ENCODE measurements around the gene TCTN1. TPM values are rescaled to one million over a fixed set of nuclear protein-coding genes. Genes with fewer than 3 reads are reported as not detected.
A peak's percentile ranks its signal among the peaks of the same experiment; 100 is the strongest.

Gene TCTN1
- total RNA-seq, 1 experiment from 2014 or later: 58.3 TPM

DNA sequence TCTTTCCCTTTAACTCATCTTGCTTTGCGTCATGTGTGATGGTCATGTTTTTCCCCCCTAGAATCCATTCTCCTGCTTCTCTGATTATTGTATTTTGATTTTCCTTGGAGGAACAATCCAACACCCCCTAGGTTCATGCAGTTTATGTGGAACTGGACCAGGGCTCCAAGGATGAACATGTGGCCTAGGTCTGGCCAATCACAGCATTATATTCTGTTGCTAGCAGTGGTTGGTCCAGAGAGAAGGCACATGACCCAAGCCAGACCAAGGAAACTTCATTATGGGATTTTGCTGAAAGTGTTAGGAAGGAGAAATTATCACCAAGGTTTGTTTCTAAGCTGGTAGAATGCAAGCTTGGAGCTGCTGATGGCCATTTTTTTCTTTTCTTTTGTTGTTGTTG is 23.9 kb upstream of the TCTN1 start:
- Histone ChIP-seq H3K4me3 (no peak overlapping the region), H3F3A (ENCODE audit: insufficient read depth, low read depth) (peaks cover 31% of the 10 kb centered on the region), H3K79me2 (ENCODE audit: low read depth) (no peaks in the 10 kb centered on the region), H3K9me3 (ENCODE audit: insufficient read depth, low read depth) (no peaks in the 10 kb centered on the region), H3K4me2 (no peak overlapping the region), H3K4me1 (replicated peaks; ENCODE audit: insufficient read depth) (peaks cover 33% of the 10 kb centered on the region), H4K20me1 (ENCODE audit: insufficient read depth) (no peaks in the 10 kb centered on the region), H2AFZ (no peak overlapping the region), H3K27ac (no peak overlapping the region), H3K9me2 (ENCODE audit: insufficient read depth) (no peaks in the 10 kb centered on the region), H3K27me3 (ENCODE audit: insufficient read depth, low read depth) (no peaks in the 10 kb centered on the region), H3K36me3 (ENCODE audit: low read depth) (no peaks in the 10 kb centered on the region)
- intact Hi-C loops (cut with micrococcal nuclease; ENCODE audit: unreplicated experiment): loop anchor here (5.0 kb wide), 1 partner anchor 33 kb away; no protein-coding TSS in a partner anchor
- ChIA-PET POLR2A (ENCODE audit: unreplicated experiment) (no interaction called here), CTCF (no interaction called here)
- no TSS peak for BruUV-seq (replicated peaks)
- TF ChIP-seq, protein P1, sequence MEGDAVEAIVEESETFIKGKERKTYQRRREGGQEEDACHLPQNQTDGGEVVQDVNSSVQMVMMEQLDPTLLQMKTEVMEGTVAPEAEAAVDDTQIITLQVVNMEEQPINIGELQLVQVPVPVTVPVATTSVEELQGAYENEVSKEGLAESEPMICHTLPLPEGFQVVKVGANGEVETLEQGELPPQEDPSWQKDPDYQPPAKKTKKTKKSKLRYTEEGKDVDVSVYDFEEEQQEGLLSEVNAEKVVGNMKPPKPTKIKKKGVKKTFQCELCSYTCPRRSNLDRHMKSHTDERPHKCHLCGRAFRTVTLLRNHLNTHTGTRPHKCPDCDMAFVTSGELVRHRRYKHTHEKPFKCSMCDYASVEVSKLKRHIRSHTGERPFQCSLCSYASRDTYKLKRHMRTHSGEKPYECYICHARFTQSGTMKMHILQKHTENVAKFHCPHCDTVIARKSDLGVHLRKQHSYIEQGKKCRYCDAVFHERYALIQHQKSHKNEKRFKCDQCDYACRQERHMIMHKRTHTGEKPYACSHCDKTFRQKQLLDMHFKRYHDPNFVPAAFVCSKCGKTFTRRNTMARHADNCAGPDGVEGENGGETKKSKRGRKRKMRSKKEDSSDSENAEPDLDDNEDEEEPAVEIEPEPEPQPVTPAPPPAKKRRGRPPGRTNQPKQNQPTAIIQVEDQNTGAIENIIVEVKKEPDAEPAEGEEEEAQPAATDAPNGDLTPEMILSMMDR (conservative IDR thresholded peaks at IDR 0.05): no peak
- TF ChIP-seq EZH2 (IDR thresholded peaks at IDR 0.05; ENCODE audit: low read depth): no peak
- DNase-seq: no peak

- ChIA-PET POLR2A (ENCODE audit: unreplicated experiment) (no interaction called here), CTCF (no interaction called here)
- intact Hi-C loops (cut with micrococcal nuclease; ENCODE audit: unreplicated experiment): loop anchor here (5.0 kb wide), 1 partner anchor 34 kb away; no protein-coding TSS in a partner anchor
- H3K9me2 ChIP-seq (ENCODE audit: insufficient read depth): no peaks in the 10 kb centered on the region
- H3K4me2 ChIP-seq: peak overlapping the region; percentile 46
- H3K4me3 ChIP-seq: no peak overlapping the region
- H4K20me1 ChIP-seq (ENCODE audit: insufficient read depth): no peaks in the 10 kb centered on the region
- BruUV-seq (replicated peaks): no TSS peak
- no peaks in the 10 kb centered on the region for H3K79me2 ChIP-seq (ENCODE audit: low read depth)
- H3K9me3 ChIP-seq (ENCODE audit: insufficient read depth, low read depth): no peaks in the 10 kb centered on the region
- no peaks in the 10 kb centered on the region for H3K27me3 ChIP-seq (ENCODE audit: insufficient read depth, low read depth)
- no peak for DNase-seq
- peaks cover 25% of the 10 kb centered on the region for H3K4me1 ChIP-seq (replicated peaks; ENCODE audit: insufficient read depth)
- no peaks in the 10 kb centered on the region for H3K36me3 ChIP-seq (ENCODE audit: low read depth)
- H2AFZ ChIP-seq: no peak overlapping the region
- no peak for TF ChIP-seq EZH2 (IDR thresholded peaks at IDR 0.05; ENCODE audit: low read depth)
- TF ChIP-seq, protein P1 (conservative IDR thresholded peaks at IDR 0.05): no peak
- H3F3A ChIP-seq (ENCODE audit: insufficient read depth, low read depth): peaks cover 23% of the 10 kb centered on the region
- peak overlapping the region; percentile 33; the same call in 1 of the 2 replicates for H3K27ac ChIP-seq
These were observed 23.1 kb upstream of the TCTN1 start for GRCh38 chr12:110590806-110591326.

DNA sequence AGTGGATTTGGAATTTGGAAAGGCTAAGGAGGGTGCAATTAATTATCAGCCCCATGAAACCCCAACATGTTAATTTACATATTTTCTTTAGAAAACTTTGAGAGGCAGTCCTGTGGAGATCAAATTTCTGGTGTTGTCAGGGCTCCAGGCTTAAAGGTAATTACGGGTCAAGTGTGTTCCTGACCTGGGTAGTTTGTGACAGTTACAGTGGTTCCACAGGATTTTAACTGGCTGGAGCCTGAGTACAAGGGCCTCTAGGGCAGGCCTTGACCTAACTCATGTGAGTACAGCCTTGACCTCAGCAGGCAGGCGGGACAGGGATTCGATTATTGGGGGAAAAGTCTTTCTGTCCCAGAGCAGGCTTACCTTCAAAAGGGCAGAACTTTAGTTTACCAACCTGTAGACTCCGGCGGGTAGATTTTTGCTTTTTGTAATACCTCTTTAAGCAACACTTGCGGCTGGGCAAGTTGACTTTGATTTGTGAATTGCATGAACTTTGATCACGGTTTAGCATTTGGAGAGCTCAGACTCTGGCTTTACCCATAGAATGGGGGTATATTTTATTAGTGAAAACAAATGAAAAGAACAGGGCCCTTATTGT is 22.4 kb upstream of the TCTN1 start:
- Histone ChIP-seq H2AFZ (no peak overlapping the region), H3K9me2 (ENCODE audit: insufficient read depth) (no peaks in the 10 kb centered on the region), H3K4me2 (peak overlapping the region; percentile 46), H3K27ac (peak overlapping the region; percentile 33; the same call in 1 of the 2 replicates), H3F3A (ENCODE audit: insufficient read depth, low read depth) (peaks cover 16% of the 10 kb centered on the region), H4K20me1 (ENCODE audit: insufficient read depth) (no peaks in the 10 kb centered on the region), H3K79me2 (ENCODE audit: low read depth) (no peaks in the 10 kb centered on the region), H3K36me3 (ENCODE audit: low read depth) (no peaks in the 10 kb centered on the region), H3K9me3 (ENCODE audit: insufficient read depth, low read depth) (no peaks in the 10 kb centered on the region), H3K4me3 (no peak overlapping the region), H3K27me3 (ENCODE audit: insufficient read depth, low read depth) (no peaks in the 10 kb centered on the region), H3K4me1 (replicated peaks; ENCODE audit: insufficient read depth) (peaks cover 18% of the 10 kb centered on the region)
- BruUV-seq (replicated peaks): no TSS peak
- intact Hi-C loops (cut with micrococcal nuclease; ENCODE audit: unreplicated experiment): loop anchor here (5.0 kb wide), 1 partner anchor 34 kb away; no protein-coding TSS in a partner anchor
- POLR2A ChIA-PET (ENCODE audit: unreplicated experiment): no interaction called here
- CTCF ChIA-PET: no interaction called here
- DNase-seq: no peak
- TF ChIP-seq, protein P1 (conservative IDR thresholded peaks at IDR 0.05): no peak

Data from PC-9 (cell line).